Natural killer cell treated with Interleukin-12 subunit alpha and Interleukin-12 subunit beta and Interleukin-15 and Interleukin-18, amount 100 ng/mL, for 72 hours (primary cell): Measurements from ENCODE around the gene ARHGEF33. TPM values are rescaled to one million over a fixed set of nuclear protein-coding genes. Genes with fewer than 3 reads are reported as not detected.

ENCODE experiments used
- ATAC-seq, 2 donors: fragments of 150-1000 bp; cut with Tn5 transposase in 1 of 2; sonication (Bioruptor Pico), chemical (Tn5 transposase) in 1 of 2; 2 replicates each; pipeline ENCODE4 v1.10.0; 2021
- DNase-seq: peaks from one replicate; pipeline ENCODE4 v3.0.0; 2022; ENCODE audit warnings: low spot score
- H3K27ac Mint-ChIP-seq, 2 donors: 1 replicate in 1 of 2; 2 replicates in 1 of 2; pipeline ENCODE4 v1.8.0; 2022; ENCODE audit warnings: mixed read lengths in 2 of 2, mild to moderate bottlenecking in 1 of 2, moderate library complexity in 1 of 2
- H3K27me3 Mint-ChIP-seq, 2 donors: 1 replicate in 1 of 2; 2 replicates in 1 of 2; pipeline ENCODE4 v1.8.0; 2022; ENCODE audit warnings: mixed read lengths in 2 of 2
- H3K36me3 Mint-ChIP-seq: one replicate; pipeline ENCODE4 v1.8.0; 2022; ENCODE audit warnings: mixed read lengths
- H3K4me1 Mint-ChIP-seq, 2 donors: 1 replicate in 1 of 2; 2 replicates in 1 of 2; pipeline ENCODE4 v1.8.0; 2022; ENCODE audit warnings: low read depth in 2 of 2, mixed read lengths in 2 of 2, mild to moderate bottlenecking in 1 of 2
- H3K4me3 Mint-ChIP-seq: one replicate; pipeline ENCODE4 v1.8.0; 2022; ENCODE audit warnings: mixed read lengths
- H3K9me3 Mint-ChIP-seq: 2 replicates; pipeline ENCODE4 v1.8.0; 2022; ENCODE audit warnings: mixed read lengths
- total RNA-seq, 2 donors: library from RNA; stranded (reverse); gene quantifications; one replicate each; pipeline ENCODE4 v1.2.3, GENCODE V29; 2022

The ARHGEF33 gene
- total RNA-seq, 2 donors from 2014 or later: 0.28 TPM; not detected in 1

- Mint-ChIP-seq H3K4me3 (no peak overlapping the region), H3K27ac (no peak overlapping the region), H3K36me3 (no peaks in the 10 kb centered on the region), H3K4me1 (no peaks in the 10 kb centered on the region), H3K9me3 (no peaks in the 10 kb centered on the region), H3K27me3 (peaks cover 0 to 4% of the 10 kb centered on the region in 2 donors)
- no peak for DNase-seq
- ATAC-seq: no peak
These were observed 62.1 kb downstream of the ARHGEF33 start for GRCh38 chr2:38951766-38952165.

GRCh38 chr2:38957972-38958371, 68.3 kb downstream of the ARHGEF33 start:
- Mint-ChIP-seq H3K27me3 (peaks cover 15 to 20% of the 10 kb centered on the region in 2 donors), H3K9me3 (no peaks in the 10 kb centered on the region), H3K4me1 (peaks cover 0 to 3% of the 10 kb centered on the region in 2 donors), H3K36me3 (no peaks in the 10 kb centered on the region), H3K27ac (no peak overlapping the region), H3K4me3 (no peak overlapping the region)
- DNase-seq: no peak
- ATAC-seq: no peak

GRCh38 chr2:38959466-38959865, 69.8 kb downstream of the ARHGEF33 start:
- H3K27me3 Mint-ChIP-seq: peaks cover 15 to 19% of the 10 kb centered on the region in 2 donors
- no peaks in the 10 kb centered on the region for H3K9me3 Mint-ChIP-seq
- no peak for DNase-seq
- peak overlapping the region; percentile 46 for H3K4me3 Mint-ChIP-seq
- no peak for ATAC-seq
- H3K27ac Mint-ChIP-seq: no peak overlapping the region
- no peaks in the 10 kb centered on the region for H3K36me3 Mint-ChIP-seq
- peaks cover 0 to 3% of the 10 kb centered on the region in 2 donors for H3K4me1 Mint-ChIP-seq

GRCh38 chr2:38959938-38960608, 70.4 kb downstream of the ARHGEF33 start:
- Mint-ChIP-seq H3K9me3 (no peaks in the 10 kb centered on the region), H3K4me3 (no peak overlapping the region), H3K4me1 (peaks cover 0 to 3% of the 10 kb centered on the region in 2 donors), H3K27ac (no peak overlapping the region), H3K36me3 (no peaks in the 10 kb centered on the region), H3K27me3 (peaks cover 15 to 19% of the 10 kb centered on the region in 2 donors)
- peak; percentile 81 for DNase-seq
- peak; percentile 97 for ATAC-seq

GRCh38 chr2:38960609-38961320, 71.1 kb downstream of the ARHGEF33 start:
- no peak for DNase-seq
- H3K27me3 Mint-ChIP-seq: peaks cover 15 to 19% of the 10 kb centered on the region in 2 donors

GRCh38 chr2:38966006-38966405, 76.3 kb downstream of the ARHGEF33 start:
- Mint-ChIP-seq H3K27me3 (peaks cover 14 to 21% of the 10 kb centered on the region in 2 donors), H3K4me3 (no peak overlapping the region), H3K36me3 (no peaks in the 10 kb centered on the region), H3K9me3 (no peaks in the 10 kb centered on the region), H3K4me1 (no peaks in the 10 kb centered on the region), H3K27ac (no peak overlapping the region)
- no peak for DNase-seq
- ATAC-seq: no peak

More at GRCh38 chr2:38960609-38961320, 71.1 kb downstream of the ARHGEF33 start:
- ATAC-seq: peak; percentile 26 to 50
- Mint-ChIP-seq H3K4me1 (peaks cover 0 to 3% of the 10 kb centered on the region in 2 donors), H3K36me3 (no peaks in the 10 kb centered on the region), H3K27ac (no peak overlapping the region), H3K4me3 (peak overlapping the region; percentile 51), H3K9me3 (no peaks in the 10 kb centered on the region)

- Mint-ChIP-seq H3K36me3 (no peaks in the 10 kb centered on the region), H3K4me3 (no peak overlapping the region), H3K4me1 (peaks cover 0 to 3% of the 10 kb centered on the region in 2 donors), H3K9me3 (no peaks in the 10 kb centered on the region), H3K27ac (no peak overlapping the region), H3K27me3 (peaks cover 7 to 17% of the 10 kb centered on the region in 2 donors)
- ATAC-seq (no peak), DNase-seq (no peak)
These were observed 77.0 kb downstream of the ARHGEF33 start for GRCh38 chr2:38966678-38967077.

- no peaks in the 10 kb centered on the region for H3K36me3 Mint-ChIP-seq
- no peak overlapping the region for H3K4me3 Mint-ChIP-seq
- ATAC-seq: no peak
- H3K27me3 Mint-ChIP-seq: peaks cover 0 to 15% of the 10 kb centered on the region in 2 donors
- H3K27ac Mint-ChIP-seq: no peak overlapping the region
- H3K9me3 Mint-ChIP-seq: no peaks in the 10 kb centered on the region
- H3K4me1 Mint-ChIP-seq: peaks cover 0 to 3% of the 10 kb centered on the region in 2 donors
- DNase-seq: no peak
These were observed 78.3 kb downstream of the ARHGEF33 start for GRCh38 chr2:38968021-38968420.

- H3K4me3 Mint-ChIP-seq: no peak overlapping the region
- peaks cover 4% of the 10 kb centered on the region for H3K36me3 Mint-ChIP-seq
- no peak overlapping the region for H3K27ac Mint-ChIP-seq
- H3K9me3 Mint-ChIP-seq: no peaks in the 10 kb centered on the region
- no peak for DNase-seq
- H3K4me1 Mint-ChIP-seq: peaks cover 0 to 3% of the 10 kb centered on the region in 2 donors
- no peak for ATAC-seq
- H3K27me3 Mint-ChIP-seq: peaks cover 0 to 10% of the 10 kb centered on the region in 2 donors
These were observed 81.7 kb downstream of the ARHGEF33 start for GRCh38 chr2:38971377-38971776.

GRCh38 chr2:38973266-38973665, 83.6 kb downstream of the ARHGEF33 start:
- ATAC-seq (no peak), DNase-seq (no peak)
- H3K9me3 Mint-ChIP-seq: no peaks in the 10 kb centered on the region
- no peak overlapping the region for H3K27ac Mint-ChIP-seq
- no peak overlapping the region for H3K4me3 Mint-ChIP-seq
- peaks cover 0 to 3% of the 10 kb centered on the region in 2 donors for H3K4me1 Mint-ChIP-seq
- H3K36me3 Mint-ChIP-seq: peaks cover 4% of the 10 kb centered on the region
- peaks cover 0 to 3% of the 10 kb centered on the region in 2 donors for H3K27me3 Mint-ChIP-seq

- DNase-seq (no peak), ATAC-seq (no peak)
- Mint-ChIP-seq H3K27me3 (peaks cover 0 to 3% of the 10 kb centered on the region in 2 donors), H3K9me3 (no peaks in the 10 kb centered on the region), H3K27ac (no peak overlapping the region), H3K4me3 (no peak overlapping the region), H3K4me1 (peaks cover 0 to 9% of the 10 kb centered on the region in 2 donors), H3K36me3 (peaks cover 4% of the 10 kb centered on the region)
These were observed 85.4 kb downstream of the ARHGEF33 start for GRCh38 chr2:38975042-38975441.

- ATAC-seq (no peak), DNase-seq (no peak)
- H3K27me3 Mint-ChIP-seq: no peaks in the 10 kb centered on the region
- peaks cover 0 to 6% of the 10 kb centered on the region in 2 donors for H3K4me1 Mint-ChIP-seq
- H3K27ac Mint-ChIP-seq: no peak overlapping the region
- H3K9me3 Mint-ChIP-seq: no peaks in the 10 kb centered on the region
- H3K36me3 Mint-ChIP-seq: peaks cover 4% of the 10 kb centered on the region
- no peak overlapping the region for H3K4me3 Mint-ChIP-seq
These were observed 87.4 kb downstream of the ARHGEF33 start for GRCh38 chr2:38977047-38977446.

GRCh38 chr2:38978296-38978903, 88.7 kb downstream of the ARHGEF33 start:
- Mint-ChIP-seq H3K4me3 (no peak overlapping the region), H3K36me3 (peaks cover 4% of the 10 kb centered on the region), H3K9me3 (no peaks in the 10 kb centered on the region), H3K27ac (no peak overlapping the region), H3K4me1 (peaks cover 0 to 6% of the 10 kb centered on the region in 2 donors), H3K27me3 (no peaks in the 10 kb centered on the region)
- no peak for ATAC-seq
- no peak for DNase-seq

GRCh38 chr2:38978908-38979307, 89.2 kb downstream of the ARHGEF33 start:
- H3K36me3 Mint-ChIP-seq: peaks cover 4% of the 10 kb centered on the region
- ATAC-seq (no peak), DNase-seq (no peak)
- H3K4me3 Mint-ChIP-seq: no peak overlapping the region
- peak overlapping the region in 1 of 2 donors; percentile 13 for H3K27ac Mint-ChIP-seq
- peaks cover 0 to 6% of the 10 kb centered on the region in 2 donors for H3K4me1 Mint-ChIP-seq
- no peaks in the 10 kb centered on the region for H3K9me3 Mint-ChIP-seq
- no peaks in the 10 kb centered on the region for H3K27me3 Mint-ChIP-seq
